K562 (cell line): Measurements from ENCODE around the gene USP14. TPM values are rescaled to one million over a fixed set of nuclear protein-coding genes. Genes with fewer than 3 reads are reported as not detected.

Experiments used
- ATAC-seq: fragments of 200-7000 bp; cut with Tn5 transposase; 3 replicates; pipeline ENCODE4 v1.9.1; 2020; ENCODE audit warnings: moderate library complexity
- BruUV-seq: library from RNA; stranded (reverse); fragments of 400-500 nt; replicated peaks from 2 replicates; lab custom pipeline; 2021; lab: Mats Ljungman, UMichigan
- CTCF ChIA-PET: fragments of 300-600 bp; formaldehyde crosslinking; extraction: SDS; loops from one replicate; lab custom pipeline; 2021; ENCODE audit warnings: low intra/inter-chr PET ratio; lab: Yijun Ruan, JAX
- POLR2A ChIA-PET: fragments of 300-600, 350-650 bp; sonication (Branson Sonifier 250); formaldehyde crosslinking; extraction: SDS; loops from one replicate; lab custom pipeline; 2021; ENCODE audit warnings: antibody characterized with exemption, inconsistent platforms; lab: Yijun Ruan, JAX
- DNase-seq, 4 experiments: peaks; one replicate each; pipeline versions ENCODE4 v3.0.0 to v3.0.0-alpha.2; 2011 to 2018; ENCODE audit warnings: low spot score in 3 of 4, mixed read lengths in 3 of 4; ENCODE audit errors: extremely low read depth in 1 of 4
- FAIRE-seq: peaks from 2 replicates; lab custom pipeline; 2011; peaks lifted over from hg19 to GRCh38; lab: Jason Lieb, UNC
- H2AFZ ChIP-seq: 2 replicates; pipeline ENCODE4 v1.6.0; 2011; ENCODE audit warnings: low read depth, low read length, control low read depth, inconsistent platforms
- H3K27ac ChIP-seq: fragments of 200-600 bp; 3 replicates; pipeline ENCODE4 v1.8.0; 2011; ENCODE audit warnings: low read depth, mild to moderate bottlenecking, control low read depth, inconsistent platforms, low read length, moderate library complexity, mixed read lengths; ENCODE audit errors: extremely low read depth
- H3K27me3 ChIP-seq, 2 experiments: fragments of 300-600 bp in 1 of 2; 2 replicates in 1 of 2; 3 replicates in 1 of 2; pipeline versions ENCODE4 v1.6.0 to v1.8.0; 2011; ENCODE audit warnings: inconsistent platforms in 2 of 2, low read length in 2 of 2, mild to moderate bottlenecking in 1 of 2, mixed read lengths in 1 of 2, moderate library complexity in 1 of 2; ENCODE audit not compliant: control insufficient read depth in 2 of 2, insufficient read depth in 2 of 2
- H3K36me3 ChIP-seq: fragments of 300-600 bp; 3 replicates; pipeline ENCODE4 v1.8.0; 2011; ENCODE audit warnings: mild to moderate bottlenecking, low read length, inconsistent platforms; ENCODE audit not compliant: control insufficient read depth, insufficient read depth
- H3K4me1 ChIP-seq, 2 experiments: fragments of 200-600 bp in 1 of 2; replicated peaks in 1 of 2; 2 replicates in 1 of 2; 3 replicates in 1 of 2; pipeline versions ENCODE4 v1.5.1 to v1.8.0; 2011; ENCODE audit warnings: inconsistent platforms in 2 of 2, low read length in 2 of 2, mild to moderate bottlenecking in 1 of 2, mixed read lengths in 1 of 2, moderate library complexity in 1 of 2; ENCODE audit not compliant: control insufficient read depth in 2 of 2, insufficient read depth in 2 of 2
- H3K4me2 ChIP-seq: 2 replicates; pipeline ENCODE4 v1.6.1; 2011; ENCODE audit warnings: low read length, control low read depth, inconsistent platforms, mixed read lengths; ENCODE audit not compliant: insufficient read depth
- H3K4me3 ChIP-seq: fragments of 200-600 bp; sonication (generic), shearing (Covaris generic); 2 replicates; pipeline ENCODE4 v1.5.1; 2016; ENCODE audit warnings: control low read depth, inconsistent platforms
- H3K79me2 ChIP-seq: fragments of 200-600 bp; 3 replicates; pipeline ENCODE4 v1.8.0; 2011; ENCODE audit warnings: low read length, inconsistent platforms; ENCODE audit not compliant: control insufficient read depth, insufficient read depth
- H3K9ac ChIP-seq, 2 experiments: 2 replicates each; pipeline versions ENCODE4 v1.6.0 to v1.6.1; 2011; ENCODE audit warnings: low read depth in 2 of 2, low read length in 2 of 2, control low read depth in 1 of 2, inconsistent platforms in 1 of 2, mild to moderate bottlenecking in 1 of 2, mixed read lengths in 1 of 2; ENCODE audit not compliant: insufficient read depth in 1 of 2
- H3K9me1 ChIP-seq: one replicate; pipeline ENCODE4 v1.6.0; 2011; ENCODE audit warnings: inconsistent platforms, mild to moderate bottlenecking, low read length, moderate library complexity; ENCODE audit not compliant: control insufficient read depth, insufficient read depth
- H3K9me3 ChIP-seq: replicated peaks from 2 replicates; pipeline ENCODE4 v1.5.1; 2011; ENCODE audit warnings: low read depth, low read length, inconsistent platforms; ENCODE audit not compliant: control insufficient read depth, insufficient read depth
- H4K20me1 ChIP-seq: replicated peaks from 2 replicates; pipeline ENCODE4 v1.6.1; 2011; ENCODE audit warnings: low read length, inconsistent platforms, mixed read lengths; ENCODE audit not compliant: control insufficient read depth, insufficient read depth
- CCNT2 ChIP-seq: IDR thresholded peaks from 2 replicates; pipeline ENCODE4 v1.6.1; 2011; ENCODE audit warnings: borderline replicate concordance, low read depth, mild to moderate bottlenecking, moderate library complexity, mixed read lengths, low read length; ENCODE audit not compliant: insufficient read length; ENCODE audit errors: extremely low read depth
- CEBPG ChIP-seq, 3 experiments: fragments of 200-800 bp in 1 of 3; sonication (Bioruptor generic) in 1 of 3; sonication (generic) in 1 of 3; formaldehyde crosslinking in 1 of 3; IDR thresholded peaks in 2 of 3; conservative IDR thresholded peaks in 1 of 3; 2 replicates each; pipeline versions ENCODE4 v1.6.1 to v1.8.0; 2016 to 2022; ENCODE audit warnings: missing compliant biosample characterization in 2 of 3, missing genetic modification characterization in 2 of 3, mild to moderate bottlenecking in 1 of 3, missing genetic modification reagents in 1 of 3
- FOS ChIP-seq: IDR thresholded peaks from 3 replicates; pipeline ENCODE4 v1.6.1; 2011; ENCODE audit not compliant: insufficient read length; ENCODE audit errors: extremely low read depth
- KHSRP ChIP-seq: fragments of 450-650 bp; IDR thresholded peaks from 2 replicates; pipeline ENCODE4 v1.6.1; 2017
- MAFG ChIP-seq: fragments of 450-650 bp; conservative IDR thresholded peaks from 2 replicates; pipeline ENCODE4 v1.6.1; 2016; ENCODE audit warnings: missing genetic modification characterization, missing compliant biosample characterization
- MCM2 ChIP-seq: fragments of 450-650 bp; IDR thresholded peaks from 2 replicates; pipeline ENCODE4 v1.6.1; 2017; ENCODE audit warnings: low read depth, mild to moderate bottlenecking
- THRA ChIP-seq: fragments of 450-650 bp; IDR thresholded peaks from 2 replicates; pipeline ENCODE4 v1.6.1; 2017; ENCODE audit warnings: mild to moderate bottlenecking, moderate library complexity
- ZBTB40 ChIP-seq, 2 experiments: fragments of 450-650 bp in 1 of 2; sonication (generic) in 1 of 2; formaldehyde crosslinking in 1 of 2; IDR thresholded peaks; 2 replicates each; pipeline versions ENCODE4 v1.7.1 to v1.9.0; 2016 to 2022; ENCODE audit warnings: inconsistent platforms in 1 of 2, mild to moderate bottlenecking in 1 of 2, missing genetic modification reagents in 1 of 2
- ZNF354B ChIP-seq: fragments of 250-450 bp; sonication (Bioruptor Pico); IDR thresholded peaks from 2 replicates; pipeline ENCODE4 v1.4.0; 2020
- ZNF384 ChIP-seq: IDR thresholded peaks from 2 replicates; pipeline ENCODE4 v1.6.1; 2012; ENCODE audit warnings: low read depth, low read length, improper control_type of control experiment
- WGBS: fragments of 100-300 bp; shearing (Covaris generic); methylation state at CpG from one replicate; pipeline ENCODE4 v1.1.6; 2016; ENCODE audit warnings: low coverage, mixed read lengths; ENCODE audit not compliant: insufficient coverage; ENCODE audit errors: missing lambda C conversion rate; 5-methylcytosine and 5-hydroxymethylcytosine counted together
- in situ Hi-C: fragments of 300-500 bp; cut with MboI; formaldehyde crosslinking; loops from 4 replicates; pipeline ENCODE4 v1.15.0; 2018; ENCODE audit warnings: inconsistent platforms, mixed read lengths
- intact Hi-C: fragments of 100-400 bp; cut with micrococcal nuclease; formaldehyde crosslinking; loops from 2 replicates; pipeline ENCODE4 v1.14.2; 2022
- polyA plus RNA-seq, 8 experiments: library from polyadenylated mRNA; depleted of rRNA in 4 of 8; stranded (reverse) in 5 of 8; unstranded in 3 of 8; fragments of >200 nt; fragmentation: Nextera tagmentation in 2 of 8; fragmentation: Illumina TruSeq in 1 of 8; extraction: Ambion mirVana in 2 of 8; extraction: Trizol in 1 of 8; gene quantifications; 2 replicates each; pipeline versions ENCODE4 v1.2.1 to v1.2.3, GENCODE V29; 2011 to 2014; ENCODE audit warnings: inconsistent platforms in 1 of 8, missing spikeins in 1 of 8
- total RNA-seq, 7 experiments: library from RNA; depleted of rRNA in 6 of 7; stranded (reverse); fragments of >200 nt in 6 of 7; fragmentation: Illumina TruSeq in 2 of 7; extraction: Trizol in 2 of 7; gene quantifications; 2 replicates each; pipeline versions ENCODE4 v1.2.1 to v1.2.3, GENCODE V29; 2011 to 2021; ENCODE audit warnings: low replicate concordance in 1 of 7

The USP14 gene
- total and polyA plus RNA-seq, 9 of the 15 experiments (the other 6 are each of a cell fraction or from before 2014, with no cell fraction given) = 18.7 to 129 (median 40.3) TPM

GRCh38 chr18:156514-157230 is 1.7 kb upstream of the USP14 start:
- 97% methylated on average over 6 of the region's 6 CpGs for WGBS
- DNase-seq = no peak
- intact Hi-C loops = loop anchor here (5.0 kb wide), 2 partner anchors 44 to 111 kb away; partner anchors contain the start of gene THOC1
- TF ChIP-seq CCNT2 (no peak), MCM2 (no peak), FOS (no peak), MAFG (tag) (0 out of 2 replicates have a peak, but pooled peaks have one; percentile 14), ZNF354B (CRISPR knock-in tag) (no peak), CEBPG (CRISPR knock-in tag; IDR thresholded peaks at IDR 0.05) (peak; percentile 17; the same call in 1 of the 2 replicates), CEBPG (tag; conservative IDR thresholded peaks at IDR 0.05 in 1 of 2, IDR thresholded peaks at IDR 0.05 in 1 of 2) (no peak), KHSRP (no peak), THRA (no peak), ZBTB40 (IDR thresholded peaks at IDR 0.05) (peak; percentile 74), ZBTB40 (CRISPR knock-in tag; IDR thresholded peaks at IDR 0.05) (no peak), ZNF384 (no peak)

More at GRCh38 chr18:156514-157230, 1.7 kb upstream of the USP14 start:
- Histone ChIP-seq H3K27me3 (no peaks in the 10 kb centered on the region), H3K9me3 (no peaks in the 10 kb centered on the region), H3K79me2 (peaks cover 34% of the 10 kb centered on the region), H3K27ac (no peak overlapping the region), H3K9ac (no peak overlapping the region), H4K20me1 (peaks cover 7% of the 10 kb centered on the region; the same call in 1 of the 2 replicates), H2AFZ (peak overlapping the region; percentile 86), H3K4me2 (no peak overlapping the region), H3K4me1 (peaks cover 19 to 25% of the 10 kb centered on the region in 2 experiments; a peak in 4 of 5 replicates), H3K4me3 (no peak overlapping the region), H3K9me1 (no peaks in the 10 kb centered on the region), H3K36me3 (peaks cover 14% of the 10 kb centered on the region; the same call in 1 of the 3 replicates)
- ChIA-PET POLR2A (interaction anchor here (0.6 to 1.7 kb wide), 3 partner anchors 14 to 655 kb away, joined by 3 to 6 read pairs (median 3); no protein-coding TSS in a partner anchor), CTCF (no interaction called here)
- FAIRE-seq (no peak), ATAC-seq (no peak)
- in situ Hi-C loops = no loop called here
- BruUV-seq = no TSS peak
